AG04449 (cell line): ENCODE measurements around the gene PLAAT3.
A peak's percentile ranks its signal among the peaks of the same experiment; 100 is the strongest.
"Not testable (repeated sequence)": the region's sequence is repeated elsewhere in the genome, so short reads cannot be mapped to it uniquely, and the experiment has no call there.

ENCODE experiments used
- CTCF ChIA-PET: fragments of 350-600 bp; formaldehyde crosslinking; extraction: SDS; loops from one replicate; lab custom pipeline; 2021; ENCODE audit warnings: antibody characterized with exemption; lab: Yijun Ruan, JAX
- POLR2A ChIA-PET: fragments of 400-600, 350-600 bp; formaldehyde crosslinking; extraction: SDS; loops from one replicate; lab custom pipeline; 2020; ENCODE audit warnings: antibody characterized with exemption, inconsistent platforms; lab: Yijun Ruan, JAX
- DNase-seq: peaks from one replicate; pipeline ENCODE4 v3.0.0-alpha.2; 2010; ENCODE audit warnings: low read depth, low spot score
- H3K4me3 ChIP-seq: 2 replicates; pipeline ENCODE4 v1.5.1; 2011; ENCODE audit warnings: low read depth, mild to moderate bottlenecking, control low read depth, low read length
- TF ChIP-seq, protein P1 (sequence below): IDR thresholded peaks from one replicate; pipeline ENCODE4 v1.5.1; 2011; ENCODE audit warnings: mild to moderate bottlenecking, moderate library complexity, low read length, control low read depth, inconsistent platforms; ENCODE audit not compliant: insufficient read depth; ENCODE audit errors: missing control alignments

Gene PLAAT3

DNA sequence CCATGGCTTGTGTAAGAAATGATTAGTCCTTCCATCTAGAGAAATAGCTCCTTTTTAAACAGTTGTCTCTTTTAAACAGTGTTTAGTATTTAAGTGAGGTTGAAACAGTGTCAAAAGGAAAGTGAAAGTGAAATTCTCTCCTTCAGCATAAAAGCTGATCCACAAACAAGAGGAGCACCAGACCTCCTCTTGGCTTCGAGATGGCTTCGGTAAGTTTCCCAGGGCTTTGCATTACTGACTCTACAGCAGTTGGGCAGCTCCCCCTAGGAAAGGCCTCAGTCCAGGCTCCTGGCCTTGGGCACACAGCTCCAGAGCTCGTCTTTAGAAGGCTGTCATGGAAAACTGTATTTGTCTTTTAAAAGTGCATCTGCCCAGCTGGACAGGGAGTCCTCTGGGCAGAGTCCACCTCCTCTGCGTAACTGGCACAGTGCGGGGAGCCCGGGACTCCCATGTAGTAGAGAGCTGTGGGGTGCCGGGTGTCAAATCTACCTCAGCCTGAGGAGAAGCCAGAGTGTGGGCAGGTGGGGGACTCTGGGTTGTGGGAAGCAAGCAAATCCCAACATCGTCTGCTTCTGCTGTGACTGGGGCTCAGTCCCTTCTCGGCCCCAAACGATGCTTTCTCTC lies 77.5 kb downstream of the PLAAT3 start, which contains the start of gene PLAAT4:
PLAAT4 (plus strand) TSS at position 140 of the 624 bp plus-strand sequence; CDS start at position 201, 61 bp downstream.
- TF ChIP-seq, protein P1, sequence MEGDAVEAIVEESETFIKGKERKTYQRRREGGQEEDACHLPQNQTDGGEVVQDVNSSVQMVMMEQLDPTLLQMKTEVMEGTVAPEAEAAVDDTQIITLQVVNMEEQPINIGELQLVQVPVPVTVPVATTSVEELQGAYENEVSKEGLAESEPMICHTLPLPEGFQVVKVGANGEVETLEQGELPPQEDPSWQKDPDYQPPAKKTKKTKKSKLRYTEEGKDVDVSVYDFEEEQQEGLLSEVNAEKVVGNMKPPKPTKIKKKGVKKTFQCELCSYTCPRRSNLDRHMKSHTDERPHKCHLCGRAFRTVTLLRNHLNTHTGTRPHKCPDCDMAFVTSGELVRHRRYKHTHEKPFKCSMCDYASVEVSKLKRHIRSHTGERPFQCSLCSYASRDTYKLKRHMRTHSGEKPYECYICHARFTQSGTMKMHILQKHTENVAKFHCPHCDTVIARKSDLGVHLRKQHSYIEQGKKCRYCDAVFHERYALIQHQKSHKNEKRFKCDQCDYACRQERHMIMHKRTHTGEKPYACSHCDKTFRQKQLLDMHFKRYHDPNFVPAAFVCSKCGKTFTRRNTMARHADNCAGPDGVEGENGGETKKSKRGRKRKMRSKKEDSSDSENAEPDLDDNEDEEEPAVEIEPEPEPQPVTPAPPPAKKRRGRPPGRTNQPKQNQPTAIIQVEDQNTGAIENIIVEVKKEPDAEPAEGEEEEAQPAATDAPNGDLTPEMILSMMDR = no peak
- DNase-seq = no peak
- POLR2A ChIA-PET = interaction anchor here (0.9 kb wide), 1 partner anchor 85 kb away, joined by 3 read pairs; no protein-coding TSS in a partner anchor
- CTCF ChIA-PET = interaction anchor here (1.3 kb wide), 1 partner anchor 58 kb away, joined by 5 read pairs; no protein-coding TSS in a partner anchor
- peak within 1 kb of the TSS; percentile 40 for H3K4me3 ChIP-seq

DNA sequence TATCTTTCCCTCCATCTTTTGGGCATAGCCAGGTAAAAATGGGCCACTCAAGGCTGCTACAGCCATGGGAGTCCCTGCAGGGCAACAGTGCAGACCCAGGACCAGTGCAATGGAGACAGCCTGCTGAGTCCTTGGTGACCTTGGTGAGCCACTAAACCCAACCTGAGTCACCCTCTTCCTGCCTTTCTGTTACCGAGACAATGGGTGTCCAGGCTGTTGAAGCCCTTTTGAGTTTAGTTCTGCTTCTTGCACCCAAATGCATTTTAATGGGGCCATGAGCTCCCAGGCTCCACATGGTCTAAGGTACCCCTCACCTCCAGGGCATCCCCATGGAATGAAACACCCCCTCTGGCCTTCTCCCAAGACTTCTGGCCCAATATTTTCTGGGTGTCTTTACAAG lies 78.5 kb downstream of the PLAAT3 start:
- TF ChIP-seq, protein P1 = no peak
- POLR2A ChIA-PET = no interaction called here

DNA sequence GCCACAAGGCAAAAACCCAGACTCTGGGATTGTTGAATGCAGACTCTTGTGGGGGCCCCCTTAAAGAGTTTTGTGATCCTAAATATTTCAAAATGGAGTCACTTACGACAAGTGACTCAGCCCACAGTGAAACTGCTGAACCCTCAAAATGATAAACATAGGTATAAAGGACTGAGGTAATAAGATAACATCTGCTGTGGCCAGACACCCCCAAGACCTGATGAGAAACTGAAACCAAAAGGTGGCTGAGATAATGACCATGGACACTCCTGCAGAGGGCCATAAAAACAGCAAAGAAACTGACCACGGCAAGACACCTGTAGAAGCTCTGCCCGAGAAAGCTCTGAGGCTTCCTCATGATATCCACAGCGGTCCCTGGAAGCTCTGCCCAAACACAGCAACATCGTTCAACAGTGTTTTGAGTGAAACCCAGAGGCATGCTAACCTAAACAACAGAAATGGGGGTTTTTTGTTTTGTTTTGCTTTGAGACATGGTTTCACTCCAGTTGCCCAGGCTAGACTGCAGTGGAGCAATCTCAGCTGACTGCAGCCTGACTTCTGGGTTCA lies 79.3 kb downstream of the PLAAT3 start:
- ChIA-PET POLR2A (no interaction called here), CTCF (no interaction called here)
- TF ChIP-seq, protein P1 = no peak
- H3K4me3 ChIP-seq = no peak overlapping the region
- no peak for DNase-seq

More for the DNA sequence above, 78.5 kb downstream of the PLAAT3 start:
- no peak for DNase-seq
- CTCF ChIA-PET = no interaction called here
- no peak overlapping the region for H3K4me3 ChIP-seq

DNA sequence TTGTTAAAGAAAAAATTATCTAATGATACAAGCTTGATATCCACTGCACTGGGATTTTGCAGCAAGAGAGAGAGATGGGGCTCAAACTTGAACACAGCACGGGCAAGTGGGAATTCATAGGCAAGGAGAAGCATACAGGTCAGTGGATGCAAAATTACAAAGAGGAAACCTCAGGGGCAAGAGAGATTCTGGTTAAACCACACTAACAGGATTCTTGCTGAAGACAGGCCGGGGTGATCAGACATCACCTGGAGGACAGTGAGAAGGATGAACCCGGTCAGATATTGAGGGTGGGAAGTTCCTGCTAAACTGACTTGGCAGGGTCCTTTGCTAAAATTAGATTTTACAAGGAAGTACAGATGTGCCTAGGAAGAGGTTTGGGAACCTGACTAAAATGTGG lies 80.2 kb downstream of the PLAAT3 start:
- no peak for DNase-seq
- CTCF ChIA-PET = interaction anchor here (0.9 kb wide), 1 partner anchor 13 kb away, joined by 3 read pairs; no protein-coding TSS in a partner anchor
- POLR2A ChIA-PET = no interaction called here
- H3K4me3 ChIP-seq = no peak overlapping the region
- TF ChIP-seq, protein P1 = no peak

DNA sequence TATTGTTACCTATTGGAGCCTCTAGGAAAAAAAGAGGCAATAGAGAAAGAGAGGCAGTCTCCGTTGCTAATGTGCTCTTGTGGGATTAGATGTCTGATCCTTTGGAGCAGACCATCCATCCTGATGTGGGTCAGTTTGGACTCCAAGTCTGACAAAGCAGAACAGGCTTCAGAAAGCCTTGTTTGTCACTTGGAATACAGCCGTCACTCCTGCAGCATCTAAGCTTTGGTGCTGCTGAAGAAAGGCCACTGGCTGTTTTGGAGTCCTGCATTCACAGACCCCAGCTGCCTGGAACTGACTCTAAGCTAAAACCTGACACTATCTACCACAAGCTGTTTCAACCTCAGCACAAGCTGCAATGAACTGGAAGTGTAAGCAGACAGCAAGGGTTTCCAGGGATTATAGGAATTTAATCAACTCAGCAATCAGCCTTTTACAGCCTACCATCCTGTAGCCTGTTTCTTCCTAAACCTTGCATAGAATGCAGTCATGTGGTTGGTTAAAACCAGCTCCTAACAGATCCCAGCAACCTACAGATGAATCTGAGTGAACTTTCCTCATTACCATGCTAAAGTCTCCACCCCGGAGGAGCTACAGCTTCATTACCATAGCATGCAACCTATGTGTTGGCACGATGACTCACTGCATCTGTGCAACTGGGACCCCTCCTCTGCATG lies 81.3 kb downstream of the PLAAT3 start:
- ChIA-PET CTCF (interaction anchor here (0.7 to 1.6 kb wide), 2 partner anchors 10 to 15 kb away, joined by 3 to 4 read pairs; no protein-coding TSS in a partner anchor), POLR2A (no interaction called here)
- TF ChIP-seq, protein P1 = no peak
- DNase-seq = no peak
- H3K4me3 ChIP-seq = no peak overlapping the region

DNA sequence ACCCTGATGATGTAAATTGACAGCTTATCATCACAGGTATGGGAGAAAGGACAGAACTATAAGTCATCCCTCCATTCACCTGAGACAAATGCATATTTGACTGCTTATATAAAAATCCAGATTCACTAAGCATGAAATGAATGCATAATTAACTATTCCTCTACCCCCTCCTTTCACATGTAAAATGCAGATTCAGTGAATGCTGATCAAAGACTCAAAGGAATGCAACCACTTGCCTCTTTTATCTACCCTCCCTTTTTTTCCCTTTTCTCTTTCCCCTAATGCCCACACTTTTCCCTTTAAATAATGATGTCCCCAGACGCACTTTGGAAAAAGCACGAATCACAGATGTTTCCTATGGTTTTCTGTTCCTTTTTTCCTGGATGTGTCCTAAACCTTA lies 82.1 kb downstream of the PLAAT3 start:
- TF ChIP-seq, protein P1 = no peak
- ChIA-PET POLR2A (no interaction called here), CTCF (interaction anchor here (1.6 kb wide), 1 partner anchor 11 kb away, joined by 4 read pairs; no protein-coding TSS in a partner anchor)
- H3K4me3 ChIP-seq = no peak overlapping the region
- DNase-seq = no peak

DNA sequence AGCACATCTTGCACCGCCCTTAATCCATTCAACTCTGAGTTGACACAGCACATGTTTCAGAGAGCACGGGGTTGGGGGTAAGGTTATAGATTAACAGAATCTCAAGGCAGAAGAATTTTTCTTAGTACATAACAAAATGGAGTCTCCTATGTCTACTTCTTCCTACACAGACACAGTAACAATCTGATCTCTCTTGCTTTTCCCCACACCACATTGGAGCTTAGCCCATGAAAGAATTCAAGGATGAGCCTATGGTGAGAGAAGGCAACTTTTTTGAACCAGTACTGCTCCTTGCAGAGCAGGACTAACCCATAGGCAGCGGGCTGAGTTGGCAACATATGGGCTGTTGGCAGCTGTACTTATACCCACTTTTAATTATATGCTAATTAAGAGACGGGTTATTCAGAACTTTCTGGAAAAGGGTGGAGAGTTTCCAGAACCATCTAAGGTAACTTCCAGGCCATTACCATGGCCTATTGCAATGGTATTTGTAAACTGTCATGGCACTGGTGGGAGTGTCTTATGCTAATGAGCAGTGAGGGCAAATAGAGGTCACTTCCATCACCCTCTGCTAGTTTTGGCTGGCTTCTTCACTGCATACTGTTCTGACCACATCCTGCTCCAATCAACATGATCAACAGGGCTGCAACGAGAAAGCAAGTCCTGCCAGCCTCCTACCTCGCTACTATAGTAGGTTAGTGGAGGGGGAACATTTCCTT lies 83.0 kb downstream of the PLAAT3 start:
- POLR2A ChIA-PET, H3K4me3 ChIP-seq: not testable (repeated sequence)
- CTCF ChIA-PET = interaction anchor here (1.6 kb wide), 1 partner anchor 12 kb away, joined by 4 read pairs; no protein-coding TSS in a partner anchor
- peak; percentile 57 for DNase-seq
